Measurements from ENCODE around the gene CNKSR1. TPM values are rescaled to one million over a fixed set of nuclear protein-coding genes. Genes with fewer than 3 reads are reported as not detected.

Gene CNKSR1
- polyA plus RNA-seq, 1 donor (not counting 4 experiments of a cell fraction or from before 2014, with no cell fraction given), result 10.6 TPM

DNA sequence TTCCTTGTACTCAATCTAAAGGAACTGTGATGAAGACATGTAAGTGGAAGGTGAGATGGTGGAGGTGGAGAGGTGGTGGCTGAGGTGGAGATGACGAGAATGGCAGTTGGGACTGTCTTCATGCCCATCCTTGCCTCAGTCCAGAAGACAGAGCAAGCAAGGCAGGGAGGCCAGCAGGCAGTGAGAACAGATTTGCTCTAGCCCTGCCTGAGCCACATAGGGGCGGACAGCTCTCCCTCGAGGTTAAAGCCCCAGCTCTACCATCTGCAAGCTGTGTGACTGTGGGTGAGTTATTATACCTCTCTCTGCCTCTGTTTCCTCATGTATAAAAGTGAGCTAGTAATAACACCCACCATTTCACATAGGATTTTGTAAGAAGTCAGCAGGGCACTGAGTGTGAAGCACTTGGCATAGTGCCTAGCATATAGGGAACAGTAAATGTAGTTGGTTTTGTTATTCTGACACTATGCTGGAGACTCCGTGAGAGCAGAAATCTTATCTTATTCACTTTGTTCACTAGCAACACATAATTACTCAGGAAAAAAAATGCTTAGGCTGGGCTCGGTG lies 23.2 kb upstream of the CNKSR1 start:
- Histone ChIP-seq H2AFZ (ENCODE audit: control insufficient read depth, low read length) (no peak overlapping the region), H3K4me1 (ENCODE audit: control insufficient read depth, extremely low read depth, insufficient read depth, low read length) (peaks cover 12% of the 10 kb centered on the region), H3K4me2 (ENCODE audit: control insufficient read depth, extremely low read depth, insufficient read depth, low read depth, low read length) (no peak overlapping the region), H3K9me3 (ENCODE audit: control insufficient read depth, low read depth, low read length) (no peaks in the 10 kb centered on the region), H4K20me1 (ENCODE audit: control insufficient read depth, extremely low read depth, insufficient read depth, low read length) (no peaks in the 10 kb centered on the region), H3K36me3 (ENCODE audit: control insufficient read depth in 2 of 2, extremely low read depth in 1 of 2, insufficient read depth in 2 of 2, low read length in 2 of 2) (no peaks in the 10 kb centered on the region), H3K27ac (ENCODE audit: control insufficient read depth, insufficient read depth, low read length) (no peak overlapping the region), H3K4me3 (ENCODE audit: control insufficient read depth in 2 of 3, extremely low read depth in 1 of 3, insufficient read depth in 2 of 3, low read depth in 1 of 3, low read length in 3 of 3) (no peak overlapping the region), H3K79me2 (ENCODE audit: control insufficient read depth, insufficient read depth, low read length) (no peaks in the 10 kb centered on the region), H3K9ac (ENCODE audit: control insufficient read depth, extremely low read depth, insufficient read depth, low read length) (no peak overlapping the region), H3K27me3 (ENCODE audit: control insufficient read depth, extremely low read depth, insufficient read depth, low read length) (no peaks in the 10 kb centered on the region), H3K9me1 (ENCODE audit: control insufficient read depth, extremely low read depth, insufficient read depth, low read length) (no peaks in the 10 kb centered on the region)
- dilution Hi-C loops (cut with MboI; ENCODE audit: extremely low pct_ligation_motif_present, low sequenced_read_pairs), result no loop called here
- DNase-seq (ENCODE audit: low read depth, low spot score) (no peak), FAIRE-seq (no peak)
- no peak for TF ChIP-seq EZH2 (IDR thresholded peaks at IDR 0.05; ENCODE audit: low read length)
- TF ChIP-seq, protein P1, sequence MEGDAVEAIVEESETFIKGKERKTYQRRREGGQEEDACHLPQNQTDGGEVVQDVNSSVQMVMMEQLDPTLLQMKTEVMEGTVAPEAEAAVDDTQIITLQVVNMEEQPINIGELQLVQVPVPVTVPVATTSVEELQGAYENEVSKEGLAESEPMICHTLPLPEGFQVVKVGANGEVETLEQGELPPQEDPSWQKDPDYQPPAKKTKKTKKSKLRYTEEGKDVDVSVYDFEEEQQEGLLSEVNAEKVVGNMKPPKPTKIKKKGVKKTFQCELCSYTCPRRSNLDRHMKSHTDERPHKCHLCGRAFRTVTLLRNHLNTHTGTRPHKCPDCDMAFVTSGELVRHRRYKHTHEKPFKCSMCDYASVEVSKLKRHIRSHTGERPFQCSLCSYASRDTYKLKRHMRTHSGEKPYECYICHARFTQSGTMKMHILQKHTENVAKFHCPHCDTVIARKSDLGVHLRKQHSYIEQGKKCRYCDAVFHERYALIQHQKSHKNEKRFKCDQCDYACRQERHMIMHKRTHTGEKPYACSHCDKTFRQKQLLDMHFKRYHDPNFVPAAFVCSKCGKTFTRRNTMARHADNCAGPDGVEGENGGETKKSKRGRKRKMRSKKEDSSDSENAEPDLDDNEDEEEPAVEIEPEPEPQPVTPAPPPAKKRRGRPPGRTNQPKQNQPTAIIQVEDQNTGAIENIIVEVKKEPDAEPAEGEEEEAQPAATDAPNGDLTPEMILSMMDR (optimal IDR thresholded peaks at IDR 0.05 in 1 of 3, IDR thresholded peaks at IDR 0.05 in 1 of 3, conservative IDR thresholded peaks at IDR 0.05 in 1 of 3; ENCODE audit: extremely low read depth in 1 of 3, insufficient read depth in 2 of 3, low read length in 3 of 3), result no peak

DNA sequence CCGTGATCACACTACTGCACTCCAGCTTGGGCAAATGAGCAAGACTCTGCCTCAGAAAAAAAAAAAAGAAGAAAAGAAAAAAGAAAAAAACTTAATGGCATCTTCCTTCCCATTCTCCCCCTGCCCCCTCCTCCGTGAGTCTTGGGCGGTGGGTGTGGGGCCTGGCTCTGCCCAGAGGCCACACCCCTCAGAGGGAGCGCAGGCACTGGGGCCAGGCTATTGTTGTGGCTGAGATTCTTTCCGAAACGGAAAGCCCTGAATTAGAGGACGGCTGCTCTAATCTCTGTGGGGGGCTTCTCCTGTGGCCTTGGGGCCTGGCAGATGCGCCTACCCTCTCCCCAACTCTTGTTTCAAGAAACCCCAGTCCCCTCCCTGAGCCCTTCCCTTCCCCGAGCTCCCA lies 22.5 kb upstream of the CNKSR1 start:
- H3K4me2 ChIP-seq (ENCODE audit: control insufficient read depth, extremely low read depth, insufficient read depth, low read depth, low read length), result no peak overlapping the region
- no peaks in the 10 kb centered on the region for H4K20me1 ChIP-seq (ENCODE audit: control insufficient read depth, extremely low read depth, insufficient read depth, low read length)
- no peak overlapping the region for H3K4me3 ChIP-seq (ENCODE audit: control insufficient read depth in 2 of 3, extremely low read depth in 1 of 3, insufficient read depth in 2 of 3, low read depth in 1 of 3, low read length in 3 of 3)
- H2AFZ ChIP-seq (ENCODE audit: control insufficient read depth, low read length), result no peak overlapping the region
- DNase-seq (ENCODE audit: low read depth, low spot score) (no peak), FAIRE-seq (no peak)
- TF ChIP-seq, protein P1 (optimal IDR thresholded peaks at IDR 0.05 in 1 of 3, IDR thresholded peaks at IDR 0.05 in 1 of 3, conservative IDR thresholded peaks at IDR 0.05 in 1 of 3; ENCODE audit: extremely low read depth in 1 of 3, insufficient read depth in 2 of 3, low read length in 3 of 3), result no peak
- TF ChIP-seq EZH2 (IDR thresholded peaks at IDR 0.05; ENCODE audit: low read length), result no peak
- H3K79me2 ChIP-seq (ENCODE audit: control insufficient read depth, insufficient read depth, low read length), result no peaks in the 10 kb centered on the region
- no peaks in the 10 kb centered on the region for H3K27me3 ChIP-seq (ENCODE audit: control insufficient read depth, extremely low read depth, insufficient read depth, low read length)
- no peaks in the 10 kb centered on the region for H3K9me1 ChIP-seq (ENCODE audit: control insufficient read depth, extremely low read depth, insufficient read depth, low read length)
- no peaks in the 10 kb centered on the region for H3K36me3 ChIP-seq (ENCODE audit: control insufficient read depth in 2 of 2, extremely low read depth in 1 of 2, insufficient read depth in 2 of 2, low read length in 2 of 2)
- dilution Hi-C loops (cut with MboI; ENCODE audit: extremely low pct_ligation_motif_present, low sequenced_read_pairs), result no loop called here
- H3K4me1 ChIP-seq (ENCODE audit: control insufficient read depth, extremely low read depth, insufficient read depth, low read length), result peaks cover 13% of the 10 kb centered on the region
- H3K9me3 ChIP-seq (ENCODE audit: control insufficient read depth, low read depth, low read length), result no peaks in the 10 kb centered on the region
- no peak overlapping the region for H3K27ac ChIP-seq (ENCODE audit: control insufficient read depth, insufficient read depth, low read length)
- no peak overlapping the region for H3K9ac ChIP-seq (ENCODE audit: control insufficient read depth, extremely low read depth, insufficient read depth, low read length)

Measured in keratinocyte (primary cell).